Mesodermal cell (in vitro differentiated cells): Measurements from ENCODE around the gene CAPNS1.
"Not testable (repeated sequence)": the region's sequence is repeated elsewhere in the genome, so short reads cannot be mapped to it uniquely, and the experiment has no call there.

Experiments
- H3K27ac ChIP-seq: 2 replicates; pipeline ENCODE4 v1.7.0; 2013; ENCODE audit warnings: mild to moderate bottlenecking, low read depth, low read length, moderate library complexity; ENCODE audit not compliant: severe bottlenecking
- H3K36me3 ChIP-seq: 2 replicates; pipeline ENCODE4 v1.7.1; 2013; ENCODE audit warnings: mild to moderate bottlenecking, low read length, moderate library complexity; ENCODE audit not compliant: control insufficient read depth, insufficient read depth
- H3K4me1 ChIP-seq: one replicate; pipeline ENCODE4 v1.7.1; 2013; ENCODE audit warnings: mild to moderate bottlenecking, low read length; ENCODE audit not compliant: insufficient read depth, control insufficient read depth, poor library complexity, severe bottlenecking
- H3K4me3 ChIP-seq: 2 replicates; pipeline ENCODE4 v1.7.0; 2013; ENCODE audit warnings: low read length, control low read depth, mild to moderate bottlenecking; ENCODE audit not compliant: insufficient read depth, poor library complexity, severe bottlenecking; ENCODE audit errors: extremely low read depth
- H3K9me3 ChIP-seq: 2 replicates; pipeline ENCODE4 v1.7.1; 2013; ENCODE audit warnings: mild to moderate bottlenecking, low read length, moderate library complexity; ENCODE audit not compliant: control insufficient read depth
- WGBS, 2 experiments: methylation state at CpG; one replicate each; pipeline ENCODE4 v1.1.5; 2013; ENCODE audit warnings: missing lambda C conversion rate in 2 of 2; ENCODE audit not compliant: insufficient coverage in 2 of 2; 5-methylcytosine and 5-hydroxymethylcytosine counted together

CAPNS1 gene

DNA sequence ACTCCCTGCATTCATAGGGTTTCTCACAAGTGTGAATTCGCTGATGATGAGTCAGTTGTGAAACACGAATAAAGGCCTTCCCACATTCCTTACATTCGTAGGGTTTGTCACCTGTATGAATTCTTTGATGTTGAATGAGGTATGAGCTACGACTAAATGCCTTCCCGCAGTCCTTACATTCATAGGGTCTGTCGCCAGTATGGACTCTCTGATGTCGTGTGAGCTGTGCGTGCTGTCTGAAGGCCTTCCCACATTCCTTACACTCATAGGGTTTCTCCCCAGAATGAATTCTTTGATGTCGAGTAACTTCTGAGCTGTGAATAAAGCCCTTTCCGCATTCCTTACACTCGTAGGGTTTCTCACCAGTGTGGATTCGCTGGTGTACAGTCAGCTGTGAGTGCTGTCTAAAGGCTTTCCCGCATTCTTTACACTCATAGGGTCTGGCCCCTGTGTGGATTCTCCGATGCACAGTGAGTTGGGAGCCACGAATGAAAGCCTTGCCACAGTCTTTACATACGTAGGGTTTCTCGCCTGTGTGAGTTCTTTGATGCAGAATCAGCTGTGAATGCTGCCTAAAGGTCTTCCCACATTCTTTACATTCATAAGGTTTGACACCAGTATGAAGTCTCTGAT is 42.9 kb downstream of the CAPNS1 start:
- peaks cover 9% of the 10 kb centered on the region for H3K9me3 ChIP-seq
- no peaks in the 10 kb centered on the region for H3K4me1 ChIP-seq
- H3K27ac ChIP-seq, result peak overlapping the region; percentile 78
- H3K4me3 ChIP-seq, result no peak overlapping the region
- peaks cover 4% of the 10 kb centered on the region for H3K36me3 ChIP-seq
- WGBS, 2 experiments, result 80 to 84% methylated on average over 12 to 14 of the region's 17 CpGs

DNA sequence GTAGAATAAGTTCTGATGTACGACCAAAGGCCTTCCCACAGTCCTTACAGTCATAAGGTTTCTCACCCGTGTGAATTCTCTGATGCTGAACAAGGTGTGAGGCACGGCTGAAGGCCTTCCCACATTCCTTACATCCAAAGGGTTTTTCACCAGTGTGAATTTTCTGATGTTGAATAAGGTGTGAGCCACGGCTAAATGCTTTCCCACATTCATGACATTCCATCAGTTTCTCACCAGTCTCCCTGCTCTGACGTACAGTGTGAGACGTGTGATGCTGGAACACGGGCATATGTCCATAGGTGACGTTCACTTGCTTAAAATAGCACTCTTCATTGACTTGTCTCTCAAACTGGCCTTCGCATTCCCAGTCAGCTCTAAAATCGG is 43.4 kb downstream of the CAPNS1 start:
- Histone ChIP-seq H3K9me3 (peaks cover 9% of the 10 kb centered on the region), H3K4me3 (no peak overlapping the region), H3K36me3 (peaks cover 4% of the 10 kb centered on the region), H3K27ac (peak overlapping the region; percentile 78), H3K4me1 (no peaks in the 10 kb centered on the region)
- 80 to 90% methylated on average over 6 to 8 of the region's 10 CpGs for WGBS, 2 experiments

DNA sequence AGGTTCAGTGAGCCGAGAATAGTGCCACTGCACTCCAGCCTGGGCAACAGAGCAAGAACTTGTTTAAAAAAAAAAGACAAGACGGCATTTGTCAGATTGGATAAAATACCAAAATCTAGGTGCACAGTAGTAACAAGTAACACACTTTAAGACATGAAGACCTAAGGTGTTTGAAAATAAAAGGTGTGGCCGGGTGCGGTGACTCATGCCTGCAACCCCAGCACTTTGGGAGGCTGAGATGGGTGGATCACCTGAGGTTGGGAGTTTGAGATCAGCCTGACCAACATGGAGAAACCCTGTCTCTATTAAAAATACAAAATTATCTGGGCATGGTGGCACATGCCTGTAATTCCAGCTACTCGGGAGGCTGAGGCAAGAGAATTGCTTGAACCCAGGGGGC is 46.9 kb downstream of the CAPNS1 start:
- not testable (repeated sequence) for H3K36me3 ChIP-seq, H3K9me3 ChIP-seq, H3K4me3 ChIP-seq, H3K4me1 ChIP-seq, H3K27ac ChIP-seq
- WGBS, 2 experiments, result 100% methylated on average over 3 to 4 of the region's 5 CpGs

DNA sequence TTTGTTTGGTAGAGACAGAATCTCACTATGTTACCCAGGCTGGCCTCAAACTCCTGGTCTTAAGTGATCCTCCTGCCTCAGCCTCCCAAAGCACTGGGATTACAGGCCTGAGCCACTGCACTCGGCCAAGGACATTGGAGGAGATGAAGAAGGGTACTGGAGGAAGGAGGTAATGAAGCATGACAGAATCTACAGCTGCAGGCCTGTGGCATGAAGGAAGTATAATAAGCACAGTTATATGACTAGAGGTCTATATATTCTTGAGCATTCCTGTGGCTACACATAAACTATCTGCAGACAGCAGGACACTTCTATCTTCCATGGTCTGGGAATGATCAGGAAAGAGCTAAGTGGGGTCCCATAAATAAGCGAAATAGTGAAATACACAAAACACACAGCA is 56.4 kb downstream of the CAPNS1 start:
- Histone ChIP-seq H3K36me3 (peaks cover 12% of the 10 kb centered on the region), H3K9me3 (no peaks in the 10 kb centered on the region), H3K4me3 (no peak overlapping the region), H3K27ac (no peak overlapping the region), H3K4me1 (no peaks in the 10 kb centered on the region)
- WGBS, 2 experiments, result 86 to 88% methylated on average over 1 to 2 of the region's 2 CpGs

DNA sequence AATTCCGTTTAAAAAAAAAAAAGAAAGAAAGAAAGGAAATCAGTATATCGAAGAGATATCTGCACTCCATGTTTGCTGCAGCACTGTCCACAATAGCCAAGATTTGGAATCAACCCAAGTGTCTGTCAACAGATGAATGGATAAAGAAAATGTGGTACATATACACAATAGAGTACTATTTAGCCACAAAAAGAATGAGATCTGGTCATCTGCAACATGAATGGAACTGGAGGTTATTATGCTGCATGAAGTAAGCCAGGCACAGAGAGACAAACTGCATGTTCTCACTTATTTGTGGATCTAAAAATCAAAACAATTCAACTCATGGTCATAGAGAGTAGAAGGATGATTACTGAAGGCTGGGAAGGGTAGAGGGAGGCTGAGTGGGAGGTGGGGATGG is 58.3 kb downstream of the CAPNS1 start:
- H3K4me3 ChIP-seq, result no peak overlapping the region
- H3K9me3 ChIP-seq, result no peaks in the 10 kb centered on the region
- 60 to 80% methylated on average over 1 of the region's 2 CpGs for WGBS, 2 experiments
- H3K27ac ChIP-seq, result no peak overlapping the region
- no peaks in the 10 kb centered on the region for H3K4me1 ChIP-seq
- H3K36me3 ChIP-seq, result peaks cover 12% of the 10 kb centered on the region
